Activated naive CD4-positive, alpha-beta T cell treated with anti-CD3 and anti-CD28 coated beads for 36 hours (primary cell): ENCODE results near the gene CNPY2. TPM values are rescaled to one million over a fixed set of nuclear protein-coding genes. Genes with fewer than 3 reads are reported as not detected.
A peak's percentile ranks its signal among the peaks of the same experiment; 100 is the strongest.

Experiments
- CTCF ChIA-PET: fragments of 350-600 bp; sonication (Branson Sonifier 250); formaldehyde crosslinking; loops from one replicate; lab custom pipeline; 2021; ENCODE audit warnings: antibody characterized with exemption; lab: Charles Lee
- DNase-seq: peaks from one replicate; pipeline ENCODE4 v3.0.0-alpha.2; 2020
- H3K27ac Mint-ChIP-seq: one replicate; pipeline ENCODE4 v1.8.0; 2021; ENCODE audit warnings: mild to moderate bottlenecking, mixed read lengths
- H3K27me3 Mint-ChIP-seq: one replicate; pipeline ENCODE4 v1.8.0; 2021; ENCODE audit warnings: low read depth, mixed read lengths
- H3K36me3 Mint-ChIP-seq: one replicate; pipeline ENCODE4 v1.8.0; 2021; ENCODE audit warnings: low read depth, mixed read lengths
- H3K4me1 Mint-ChIP-seq: one replicate; pipeline ENCODE4 v1.8.0; 2021; ENCODE audit warnings: low read depth, mixed read lengths
- H3K4me3 Mint-ChIP-seq: one replicate; pipeline ENCODE4 v1.8.0; 2021; ENCODE audit warnings: mild to moderate bottlenecking, moderate library complexity, mixed read lengths
- H3K9me3 Mint-ChIP-seq: one replicate; pipeline ENCODE4 v1.8.0; 2021; ENCODE audit warnings: mixed read lengths
- intact Hi-C: fragments of 100-400 bp; cut with micrococcal nuclease; formaldehyde crosslinking; loops from one replicate; pipeline ENCODE4 v1.15.1; 2023
- total RNA-seq, 2 experiments: library from RNA; stranded (reverse); gene quantifications; one replicate each; pipeline ENCODE4 v1.2.3, GENCODE V29; 2021

The CNPY2 gene
- total RNA-seq, 2 experiments from 2014 or later, result 47.5 to 57.3 TPM

- H3K36me3 Mint-ChIP-seq, result peaks cover 5% of the 10 kb centered on the region
- CTCF ChIA-PET, result interaction anchor here (0.7 to 1.1 kb wide), 2 partner anchors 8 to 9 kb away, joined by 3 read pairs; partner anchors contain the start of gene CNPY2
- H3K27me3 Mint-ChIP-seq, result no peaks in the 10 kb centered on the region
- H3K9me3 Mint-ChIP-seq, result no peaks in the 10 kb centered on the region
- H3K27ac Mint-ChIP-seq, result no peak overlapping the region
- no peak overlapping the region for H3K4me3 Mint-ChIP-seq
- no peak for DNase-seq
- intact Hi-C loops, result no loop called here
- H3K4me1 Mint-ChIP-seq, result peaks cover 3% of the 10 kb centered on the region
Observed at GRCh38 chr12:56307221-56307965, 8.4 kb downstream of the CNPY2 start.

GRCh38 chr12:56304872-56305590, 10.8 kb downstream of the CNPY2 start:
- H3K4me3 Mint-ChIP-seq, result no peak overlapping the region
- intact Hi-C loops, result no loop called here
- H3K27ac Mint-ChIP-seq, result no peak overlapping the region
- H3K27me3 Mint-ChIP-seq, result no peaks in the 10 kb centered on the region
- no peak for DNase-seq
- H3K36me3 Mint-ChIP-seq, result peaks cover 5% of the 10 kb centered on the region
- peaks cover 13% of the 10 kb centered on the region for H3K4me1 Mint-ChIP-seq
- no peaks in the 10 kb centered on the region for H3K9me3 Mint-ChIP-seq
- CTCF ChIA-PET, result interaction anchor here (0.6 to 1.5 kb wide), 2 partner anchors 11 to 515 kb away, joined by 3 to 4 read pairs; partner anchors contain the start of gene CNPY2

- DNase-seq, result no peak
- no peaks in the 10 kb centered on the region for H3K27me3 Mint-ChIP-seq
- peaks cover 3% of the 10 kb centered on the region for H3K36me3 Mint-ChIP-seq
- H3K9me3 Mint-ChIP-seq, result no peaks in the 10 kb centered on the region
- intact Hi-C loops, result no loop called here
- no peak overlapping the region for H3K4me3 Mint-ChIP-seq
- no peak overlapping the region for H3K27ac Mint-ChIP-seq
- peaks cover 13% of the 10 kb centered on the region for H3K4me1 Mint-ChIP-seq
- CTCF ChIA-PET, result interaction anchor here (0.6 to 1.5 kb wide), 2 partner anchors 12 to 514 kb away, joined by 3 to 4 read pairs; partner anchors contain the start of gene CNPY2
Observed at GRCh38 chr12:56304276-56304675, 11.5 kb downstream of the CNPY2 start.

- H3K27ac Mint-ChIP-seq, result peak overlapping the region; percentile 92
- H3K9me3 Mint-ChIP-seq, result no peaks in the 10 kb centered on the region
- CTCF ChIA-PET, result interaction anchor here (0.6 to 1.0 kb wide), 2 partner anchors 112 to 237 kb away, joined by 3 read pairs; partner anchors contain the start of gene SMARCC2
- peaks cover 18% of the 10 kb centered on the region for H3K36me3 Mint-ChIP-seq
- no peaks in the 10 kb centered on the region for H3K27me3 Mint-ChIP-seq
- H3K4me3 Mint-ChIP-seq, result peak overlapping the region; percentile 91
- no peak for DNase-seq
- intact Hi-C loops, result loop anchor here (1.0 kb wide), 11 partner anchors 10 to 183 kb away; partner anchors contain the start of genes IL23A, NABP2, SPRYD4 and STAT2
- peaks cover 42% of the 10 kb centered on the region for H3K4me1 Mint-ChIP-seq
Observed at GRCh38 chr12:56300644-56301464, 14.9 kb downstream of the CNPY2 start.

- intact Hi-C loops, result loop anchor here (1.0 kb wide), 11 partner anchors 9 to 182 kb away; partner anchors contain the start of genes IL23A, NABP2, SPRYD4 and STAT2
- peaks cover 42% of the 10 kb centered on the region for H3K4me1 Mint-ChIP-seq
Observed at GRCh38 chr12:56299853-56300643, 15.7 kb downstream of the CNPY2 start, which contains the start of gene CS. CS (minus strand) TSS chr12:56300330; CDS start chr12:56300201, 129 bp downstream.

GRCh38 chr12:56299308-56299852, 16.4 kb downstream of the CNPY2 start:
- Mint-ChIP-seq H3K27me3 (no peaks in the 10 kb centered on the region), H3K4me3 (peak overlapping the region; percentile 91), H3K27ac (peak overlapping the region; percentile 84), H3K9me3 (no peaks in the 10 kb centered on the region), H3K36me3 (peaks cover 18% of the 10 kb centered on the region), H3K4me1 (peaks cover 43% of the 10 kb centered on the region)
- intact Hi-C loops, result no loop called here
- peak; percentile 37 for DNase-seq
- CTCF ChIA-PET, result interaction anchor here (0.5 to 1.0 kb wide), 2 partner anchors 92 to 175 kb away, joined by 3 read pairs; no protein-coding TSS in a partner anchor

More at GRCh38 chr12:56299853-56300643, 15.7 kb downstream of the CNPY2 start, which contains the start of gene CS:
- peaks cover 18% of the 10 kb centered on the region for H3K36me3 Mint-ChIP-seq
- CTCF ChIA-PET, result interaction anchor here (0.5 kb wide), 1 partner anchor 175 kb away, joined by 3 read pairs; no protein-coding TSS in a partner anchor
- DNase-seq, result peak; percentile 99
- no peaks in the 10 kb centered on the region for H3K9me3 Mint-ChIP-seq
- H3K27me3 Mint-ChIP-seq, result no peaks in the 10 kb centered on the region
- H3K4me3 Mint-ChIP-seq, result peak within 1 kb of the TSS; percentile 91
- H3K27ac Mint-ChIP-seq, result peak within 1 kb of the TSS; percentile 92

- no peak for DNase-seq
- H3K9me3 Mint-ChIP-seq, result no peaks in the 10 kb centered on the region
- intact Hi-C loops, result no loop called here
- no peaks in the 10 kb centered on the region for H3K27me3 Mint-ChIP-seq
- H3K4me1 Mint-ChIP-seq, result peaks cover 47% of the 10 kb centered on the region
- CTCF ChIA-PET, result interaction anchor here (0.9 to 1.5 kb wide), 7 partner anchors 10 to 165 kb away, joined by 3 to 5 read pairs (median 4); partner anchors contain the start of genes RNF41 and SMARCC2
- H3K4me3 Mint-ChIP-seq, result peak overlapping the region; percentile 91
- peak overlapping the region; percentile 71 for H3K27ac Mint-ChIP-seq
- H3K36me3 Mint-ChIP-seq, result peaks cover 20% of the 10 kb centered on the region
Observed at GRCh38 chr12:56298828-56299227, 17.0 kb downstream of the CNPY2 start.

GRCh38 chr12:56297400-56297799, 18.4 kb downstream of the CNPY2 start:
- intact Hi-C loops, result no loop called here
- H3K27ac Mint-ChIP-seq, result no peak overlapping the region
- H3K36me3 Mint-ChIP-seq, result peaks cover 22% of the 10 kb centered on the region
- H3K9me3 Mint-ChIP-seq, result no peaks in the 10 kb centered on the region
- H3K27me3 Mint-ChIP-seq, result no peaks in the 10 kb centered on the region
- CTCF ChIA-PET, result interaction anchor here (1.1 to 1.5 kb wide), 4 partner anchors 11 to 166 kb away, joined by 3 to 5 read pairs (median 4); no protein-coding TSS in a partner anchor
- peaks cover 53% of the 10 kb centered on the region for H3K4me1 Mint-ChIP-seq
- DNase-seq, result no peak
- H3K4me3 Mint-ChIP-seq, result no peak overlapping the region

GRCh38 chr12:56296295-56296694, 19.5 kb downstream of the CNPY2 start:
- Mint-ChIP-seq H3K27me3 (no peaks in the 10 kb centered on the region), H3K36me3 (peaks cover 23% of the 10 kb centered on the region), H3K4me3 (no peak overlapping the region), H3K9me3 (no peaks in the 10 kb centered on the region), H3K4me1 (peaks cover 60% of the 10 kb centered on the region), H3K27ac (peak overlapping the region; percentile 15)
- intact Hi-C loops, result no loop called here
- DNase-seq, result no peak
- CTCF ChIA-PET, result interaction anchor here (1.3 to 1.4 kb wide), 2 partner anchors 41 to 167 kb away, joined by 3 to 4 read pairs; no protein-coding TSS in a partner anchor

- H3K36me3 Mint-ChIP-seq, result peaks cover 26% of the 10 kb centered on the region
- intact Hi-C loops, result no loop called here
- no peak overlapping the region for H3K27ac Mint-ChIP-seq
- no peaks in the 10 kb centered on the region for H3K27me3 Mint-ChIP-seq
- H3K4me3 Mint-ChIP-seq, result no peak overlapping the region
- CTCF ChIA-PET, result interaction anchor here (0.9 kb wide), 1 partner anchor 17 kb away, joined by 4 read pairs; no protein-coding TSS in a partner anchor
- no peak for DNase-seq
- H3K4me1 Mint-ChIP-seq, result peaks cover 62% of the 10 kb centered on the region
- no peaks in the 10 kb centered on the region for H3K9me3 Mint-ChIP-seq
Observed at GRCh38 chr12:56293795-56294194, 22.0 kb downstream of the CNPY2 start.
